Measurements from ENCODE around the gene PERCC1. TPM values are rescaled to one million over a fixed set of nuclear protein-coding genes. Genes with fewer than 3 reads are reported as not detected.

Gene PERCC1
- total RNA-seq, 4 donors from 2014 or later = 1.2 TPM; not detected in 3

- H3K27ac ChIP-seq = peak overlapping the region; percentile 2 to 60 (median 23)
- TF ChIP-seq CTCF (IDR thresholded peaks at IDR 0.05) = no peak
- TF ChIP-seq POLR2AphosphoS5 (IDR thresholded peaks at IDR 0.05) = peak in 1 of 3 donors; percentile 32
- intact Hi-C loops (cut with DNase I; ENCODE audit: low total_unique reads) (no loop called here), in situ Hi-C loops (cut with MboI; ENCODE audit: low pct_ligation_motif_present in 1 of 4, low pct_unique_long_range_greater_than_20kb in 1 of 4, low sequenced_read_pairs in 3 of 4) (no loop called here)
- H3K27me3 ChIP-seq = no peaks in the 10 kb centered on the region
- no peaks in the 10 kb centered on the region for H3K9me3 ChIP-seq
- no peak overlapping the region for H3K4me3 ChIP-seq
- 78% methylated on average over 14 of the region's 14 CpGs; no CpG with 5 or more reads in 1 of the 2 donors for WGBS, 2 donors (ENCODE audit: low coverage in 1 of 2)
- peaks cover 11 to 36% (median 17%) of the 10 kb centered on the region in 4 donors for H3K4me1 ChIP-seq
- peak; percentile 27 for DNase-seq
- no peaks in the 10 kb centered on the region for H3K36me3 ChIP-seq
Measured at GRCh38 chr16:1470481-1471251, 39.8 kb downstream of the PERCC1 start.

- intact Hi-C loops (cut with DNase I; ENCODE audit: low total_unique reads) = no loop called here
Measured at GRCh38 chr16:1471569-1472194, 40.8 kb downstream of the PERCC1 start.

GRCh38 chr16:1472974-1473373 is 42.1 kb downstream of the PERCC1 start:
- WGBS, 2 donors (ENCODE audit: low coverage in 1 of 2) = 58 to 77% methylated on average over 3 of the region's 3 CpGs
- Histone ChIP-seq H3K9me3 (no peaks in the 10 kb centered on the region), H3K4me1 (peaks cover 13 to 39% (median 20%) of the 10 kb centered on the region in 4 donors), H3K36me3 (no peaks in the 10 kb centered on the region), H3K27ac (no peak overlapping the region), H3K4me3 (no peak overlapping the region), H3K27me3 (no peaks in the 10 kb centered on the region)
- intact Hi-C loops (cut with DNase I; ENCODE audit: low total_unique reads) = no loop called here
- TF ChIP-seq CTCF (IDR thresholded peaks at IDR 0.05) = no peak
- no peak for DNase-seq
- in situ Hi-C loops (cut with MboI; ENCODE audit: low pct_ligation_motif_present in 1 of 4, low pct_unique_long_range_greater_than_20kb in 1 of 4, low sequenced_read_pairs in 3 of 4) = no loop called here

More at GRCh38 chr16:1471569-1472194, 40.8 kb downstream of the PERCC1 start:
- H3K9me3 ChIP-seq = no peaks in the 10 kb centered on the region
- H3K4me1 ChIP-seq = peaks cover 13 to 39% (median 20%) of the 10 kb centered on the region in 4 donors
- H3K27me3 ChIP-seq = no peaks in the 10 kb centered on the region
- DNase-seq = no peak
- in situ Hi-C loops (cut with MboI; ENCODE audit: low pct_ligation_motif_present in 1 of 4, low pct_unique_long_range_greater_than_20kb in 1 of 4, low sequenced_read_pairs in 3 of 4) = no loop called here
- H3K4me3 ChIP-seq = no peak overlapping the region
- no peak for TF ChIP-seq POLR2AphosphoS5 (IDR thresholded peaks at IDR 0.05)
- no peak for TF ChIP-seq EP300 (IDR thresholded peaks at IDR 0.05; ENCODE audit: low read depth)
- no peak for TF ChIP-seq POLR2A (IDR thresholded peaks at IDR 0.05)
- TF ChIP-seq CTCF (IDR thresholded peaks at IDR 0.05) = no peak
- H3K27ac ChIP-seq = peak overlapping the region in 3 of 4 donors; percentile 11 to 17 (median 17)
- H3K36me3 ChIP-seq = no peaks in the 10 kb centered on the region
- 83 to 87% methylated on average over 8 to 26 of the region's 26 CpGs for WGBS, 2 donors (ENCODE audit: low coverage in 1 of 2)

- WGBS, 2 donors (ENCODE audit: low coverage in 1 of 2) = 19 to 61% methylated on average over 10 to 27 of the region's 57 CpGs
- in situ Hi-C loops (cut with MboI; ENCODE audit: low pct_ligation_motif_present in 1 of 4, low pct_unique_long_range_greater_than_20kb in 1 of 4, low sequenced_read_pairs in 3 of 4) = no loop called here
Measured at GRCh38 chr16:1474082-1474795, 43.4 kb downstream of the PERCC1 start.

More at GRCh38 chr16:1474082-1474795, 43.4 kb downstream of the PERCC1 start:
- TF ChIP-seq POLR2AphosphoS5 (IDR thresholded peaks at IDR 0.05) (no peak), EP300 (IDR thresholded peaks at IDR 0.05; ENCODE audit: low read depth) (no peak), CTCF (IDR thresholded peaks at IDR 0.05) (no peak), POLR2A (IDR thresholded peaks at IDR 0.05) (no peak)
- Histone ChIP-seq H3K9me3 (no peaks in the 10 kb centered on the region), H3K27ac (peak overlapping the region; percentile 89 to 94 (median 91)), H3K27me3 (no peaks in the 10 kb centered on the region), H3K4me1 (peaks cover 13 to 39% (median 20%) of the 10 kb centered on the region in 4 donors), H3K36me3 (no peaks in the 10 kb centered on the region), H3K4me3 (peak overlapping the region; percentile 73 to 98 (median 86))
- no peak for DNase-seq
- intact Hi-C loops (cut with DNase I; ENCODE audit: low total_unique reads) = no loop called here
